Small intestine (tissue), 7 donors: Measurements from ENCODE around the gene THSD4. TPM values are rescaled to one million over a fixed set of nuclear protein-coding genes. Genes with fewer than 3 reads are reported as not detected.

Source experiments
- DNase-seq, 2 donors: peaks; one replicate each; pipeline versions ENCODE4 v3.0.0 to v3.0.0-alpha.2; 2013
- FAIRE-seq: peaks from 2 replicates; lab custom pipeline; 2012; peaks lifted over from hg19 to GRCh38; lab: Jason Lieb, UNC
- H3K27ac ChIP-seq, 3 donors: one replicate each; pipeline ENCODE4 v1.5.1; 2013; ENCODE audit warnings: low read length in 2 of 3, mild to moderate bottlenecking in 2 of 3, control low read depth in 1 of 3, inconsistent platforms in 1 of 3, low read depth in 1 of 3, moderate library complexity in 1 of 3
- H3K27me3 ChIP-seq, 3 donors: one replicate each; pipeline ENCODE4 v1.6.1; 2013; ENCODE audit warnings: low read length in 3 of 3, inconsistent platforms in 1 of 3; ENCODE audit not compliant: control insufficient read depth in 3 of 3, insufficient read depth in 3 of 3
- H3K36me3 ChIP-seq, 3 donors: one replicate each; pipeline ENCODE4 v1.6.1; 2013; ENCODE audit warnings: low read length in 3 of 3, inconsistent platforms in 1 of 3, low read depth in 1 of 3, mild to moderate bottlenecking in 1 of 3, moderate library complexity in 1 of 3; ENCODE audit not compliant: control insufficient read depth in 3 of 3, insufficient read depth in 2 of 3
- H3K4me1 ChIP-seq, 3 donors: one replicate each; pipeline ENCODE4 v1.6.1; 2013; ENCODE audit warnings: low read length in 2 of 3, inconsistent platforms in 1 of 3, low read depth in 1 of 3, mild to moderate bottlenecking in 1 of 3, moderate library complexity in 1 of 3; ENCODE audit not compliant: control insufficient read depth in 3 of 3, insufficient read depth in 2 of 3
- H3K4me3 ChIP-seq, 3 donors: one replicate each; pipeline ENCODE4 v1.5.1; 2013; ENCODE audit warnings: low read length in 3 of 3, control low read depth in 1 of 3, inconsistent platforms in 1 of 3, low read depth in 1 of 3, mild to moderate bottlenecking in 1 of 3, moderate library complexity in 1 of 3
- H3K9me3 ChIP-seq, 2 donors: one replicate each; pipeline ENCODE4 v1.6.1; 2013; ENCODE audit warnings: low read depth in 1 of 2, low read length in 1 of 2; ENCODE audit not compliant: control insufficient read depth in 2 of 2, insufficient read depth in 1 of 2
- WGBS, 3 donors: extraction: QIAGEN DNeasy Blood & Tissue Kit; methylation state at CpG; one replicate each; pipeline ENCODE4 v1.1.7; 2013; 5-methylcytosine and 5-hydroxymethylcytosine counted together
- polyA plus RNA-seq, 4 donors: library from polyadenylated mRNA; stranded (reverse) in 3 of 4; unstranded in 1 of 4; fragments of 200-250 nt in 3 of 4; fragments of 120-200 nt in 1 of 4; gene quantifications; one replicate each; pipeline versions ENCODE4 v1.2.1 to v1.2.3, GENCODE V29; 2013
- donor health status: healthy with polysubstance abuse.
- donor health status: control.
- donor health status: control.
- donor health status: Bipolar disorder and iron deficiency.
- donor health status: healthy.

Gene THSD4
- polyA plus RNA-seq, 4 donors, result 3.6 to 14.4 (median 9.7) TPM

DNA sequence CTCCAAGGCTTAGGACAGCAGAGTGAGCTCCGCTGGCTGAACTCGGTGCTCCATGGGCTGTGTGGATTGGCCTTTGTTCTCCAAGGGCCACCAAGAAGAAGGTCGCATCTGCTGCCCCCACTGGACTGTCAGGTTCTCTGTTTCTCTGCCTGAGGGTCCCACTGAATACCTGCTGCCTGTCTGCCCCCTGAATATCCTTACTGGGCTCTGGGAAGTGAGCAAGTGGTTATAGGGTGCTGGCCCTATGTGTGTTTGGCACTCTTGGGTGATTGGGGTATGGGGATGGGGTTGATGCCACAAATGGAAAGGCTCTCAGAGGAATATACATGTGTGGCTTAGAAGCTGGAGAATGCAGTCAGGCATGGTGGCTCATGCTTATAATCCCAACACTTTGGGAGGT lies 82.3 kb downstream of the THSD4 start:
- Histone ChIP-seq H3K9me3 (no peaks in the 10 kb centered on the region), H3K27ac (no peak overlapping the region), H3K27me3 (no peaks in the 10 kb centered on the region), H3K36me3 (no peaks in the 10 kb centered on the region), H3K4me3 (no peak overlapping the region), H3K4me1 (peaks cover 0 to 3% (median 0%) of the 10 kb centered on the region in 3 donors)
- 83 to 92% (median 87%) methylated on average over 3 of the region's 3 CpGs for WGBS, 3 donors
- DNase-seq (no peak), FAIRE-seq (no peak)

- no peak for FAIRE-seq
- H3K9me3 ChIP-seq, result no peaks in the 10 kb centered on the region
- H3K4me1 ChIP-seq, result peaks cover 0 to 3% (median 0%) of the 10 kb centered on the region in 3 donors
- no peaks in the 10 kb centered on the region for H3K36me3 ChIP-seq
- DNase-seq, result no peak
- H3K27me3 ChIP-seq, result no peaks in the 10 kb centered on the region
- H3K27ac ChIP-seq, result no peak overlapping the region
- WGBS, 3 donors, result 59 to 66% (median 66%) methylated on average over 3 of the region's 3 CpGs
- no peak overlapping the region for H3K4me3 ChIP-seq
Observed at GRCh38 chr15:71198846-71199245, 83.6 kb downstream of the THSD4 start.

DNA sequence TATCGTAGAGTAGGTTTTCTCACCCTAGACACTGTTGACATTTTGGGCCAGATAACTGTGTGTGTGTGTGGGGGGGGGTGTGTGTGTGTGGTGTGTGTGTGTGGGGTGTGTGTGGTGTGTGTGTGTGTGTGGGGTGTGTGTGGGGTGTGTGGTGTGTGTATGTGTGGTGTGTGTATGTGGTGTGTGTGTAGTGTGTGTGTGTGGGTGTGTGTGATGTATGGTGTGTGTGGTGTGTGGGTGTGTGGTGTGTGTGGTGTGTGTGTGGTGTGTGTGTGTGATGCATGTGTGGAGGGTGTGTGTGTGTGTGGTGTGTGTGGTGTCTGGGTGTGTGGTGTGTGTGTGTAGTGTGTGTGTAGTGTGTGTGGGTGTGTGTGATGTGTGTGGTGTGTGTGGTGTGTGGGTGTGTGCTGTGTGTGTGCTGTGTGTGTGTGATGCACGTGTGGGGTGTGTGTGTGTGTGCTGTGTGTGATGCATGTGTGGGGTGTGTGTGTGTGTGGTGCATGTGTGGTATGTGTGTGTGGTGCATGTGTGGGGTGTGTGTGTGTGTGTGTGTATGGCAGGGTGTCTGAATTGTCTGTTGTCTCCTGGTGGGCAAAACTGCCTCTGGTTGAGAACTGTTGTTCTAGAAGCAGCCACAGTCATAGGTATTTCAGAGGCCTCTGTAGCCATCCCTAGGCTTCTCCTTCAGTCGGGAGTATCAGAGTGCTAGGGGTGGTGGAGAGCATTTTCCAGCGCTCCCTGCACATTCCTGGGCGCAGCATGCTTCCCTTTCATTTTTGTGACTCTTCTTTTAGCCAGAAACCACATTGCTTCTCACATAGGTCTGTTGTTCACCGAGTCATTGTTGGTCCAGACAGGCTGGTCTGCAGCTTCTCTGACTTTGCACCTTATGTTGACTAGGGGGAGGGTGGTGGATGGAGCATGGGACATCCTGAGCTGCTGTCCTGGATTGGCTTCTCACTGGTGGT lies 84.4 kb downstream of the THSD4 start:
- Histone ChIP-seq H3K27me3 (no peaks in the 10 kb centered on the region), H3K9me3 (no peaks in the 10 kb centered on the region), H3K27ac (no peak overlapping the region), H3K4me1 (peaks cover 0 to 3% (median 0%) of the 10 kb centered on the region in 3 donors), H3K36me3 (no peaks in the 10 kb centered on the region), H3K4me3 (no peak overlapping the region)
- FAIRE-seq (no peak), DNase-seq (no peak)
- WGBS, 3 donors, result 72 to 87% (median 73%) methylated on average over 6 of the region's 6 CpGs

DNA sequence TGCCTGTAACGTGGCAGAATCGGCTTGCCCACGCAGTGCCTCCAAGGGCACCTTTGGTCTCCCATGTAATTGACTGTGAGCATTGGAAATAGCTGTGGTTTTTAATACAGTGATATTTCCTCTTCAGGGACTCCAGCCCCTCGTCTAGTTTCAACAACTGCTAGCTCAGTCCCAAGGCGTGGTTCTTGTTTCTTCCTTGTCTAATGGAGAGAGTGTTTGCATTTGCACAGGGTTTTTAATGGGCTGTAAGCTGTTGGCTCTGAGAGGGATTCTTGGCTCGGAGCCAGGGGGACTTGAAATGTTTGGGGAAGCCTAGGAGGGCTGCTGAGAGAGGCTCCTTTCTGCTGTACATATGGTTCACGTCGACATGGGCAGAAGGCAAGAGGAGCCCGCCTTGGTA lies 86.2 kb downstream of the THSD4 start:
- no peaks in the 10 kb centered on the region for H3K9me3 ChIP-seq
- no peak overlapping the region for H3K4me3 ChIP-seq
- no peaks in the 10 kb centered on the region for H3K36me3 ChIP-seq
- DNase-seq, result peak; percentile 7 to 46
- H3K27me3 ChIP-seq, result no peaks in the 10 kb centered on the region
- H3K4me1 ChIP-seq, result peaks cover 0 to 3% (median 0%) of the 10 kb centered on the region in 3 donors
- 59 to 71% (median 67%) methylated on average over 9 of the region's 9 CpGs for WGBS, 3 donors
- no peak for FAIRE-seq
- H3K27ac ChIP-seq, result peak overlapping the region in 1 of 3 donors; percentile 19

GRCh38 chr15:71202712-71203111 lies 87.4 kb downstream of the THSD4 start:
- H3K4me3 ChIP-seq, result no peak overlapping the region
- WGBS, 3 donors, result 77 to 87% (median 84%) methylated on average over 6 of the region's 6 CpGs
- FAIRE-seq, result no peak
- no peaks in the 10 kb centered on the region for H3K36me3 ChIP-seq
- H3K27ac ChIP-seq, result no peak overlapping the region
- no peaks in the 10 kb centered on the region for H3K9me3 ChIP-seq
- no peaks in the 10 kb centered on the region for H3K27me3 ChIP-seq
- peak in 1 of 2 donors; percentile 10 for DNase-seq
- peaks cover 0 to 3% (median 0%) of the 10 kb centered on the region in 3 donors for H3K4me1 ChIP-seq

DNA sequence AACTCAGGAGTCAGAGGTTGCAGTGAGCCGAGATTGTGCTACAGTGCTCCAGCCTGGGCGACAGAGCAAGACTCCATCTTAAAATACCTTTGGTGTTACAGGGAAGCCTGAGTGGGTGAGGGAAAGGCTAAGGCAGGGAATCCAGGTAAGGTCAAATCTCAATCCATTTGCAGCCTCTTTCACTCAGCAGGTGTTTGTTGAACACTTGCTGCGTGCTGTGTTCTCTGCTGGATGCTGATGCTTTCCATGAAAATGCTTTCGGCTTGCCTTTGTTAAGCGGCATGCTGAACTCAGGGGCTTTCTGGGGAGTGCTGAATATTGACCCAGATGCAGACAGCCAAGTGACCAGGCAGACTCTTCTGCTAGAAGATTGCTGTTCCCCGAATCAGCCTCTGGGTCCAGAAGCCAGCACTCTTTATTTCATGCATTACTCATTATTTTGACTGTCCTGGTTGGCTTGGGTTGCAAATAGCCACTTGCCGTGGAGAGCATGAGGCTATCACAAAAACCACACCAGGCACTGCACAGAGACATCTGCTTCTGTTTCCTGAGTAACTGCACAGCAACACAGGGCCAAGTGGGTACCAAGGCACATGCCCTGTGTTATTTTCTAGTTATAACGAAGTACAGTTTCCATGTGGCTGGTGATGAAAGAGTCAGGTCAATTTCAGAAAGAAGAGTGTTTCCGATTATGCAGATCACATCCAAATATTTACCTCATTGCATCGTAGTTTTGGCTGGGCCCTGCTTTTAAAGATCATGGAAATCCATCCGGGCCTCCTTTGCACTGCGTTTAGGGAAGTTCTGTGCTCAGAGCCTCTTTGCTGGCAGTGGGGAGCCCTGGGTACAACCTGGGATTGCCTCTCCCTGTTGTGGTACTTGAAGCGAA lies 88.6 kb downstream of the THSD4 start:
- FAIRE-seq (no peak), DNase-seq (no peak)
- WGBS, 3 donors, result 63 to 81% (median 69%) methylated on average over 13 of the region's 13 CpGs
- no peaks in the 10 kb centered on the region for H3K9me3 ChIP-seq
- H3K27ac ChIP-seq, result no peak overlapping the region
- no peaks in the 10 kb centered on the region for H3K36me3 ChIP-seq
- peaks cover 0 to 3% (median 0%) of the 10 kb centered on the region in 3 donors for H3K4me1 ChIP-seq
- no peaks in the 10 kb centered on the region for H3K27me3 ChIP-seq
- H3K4me3 ChIP-seq, result no peak overlapping the region

DNA sequence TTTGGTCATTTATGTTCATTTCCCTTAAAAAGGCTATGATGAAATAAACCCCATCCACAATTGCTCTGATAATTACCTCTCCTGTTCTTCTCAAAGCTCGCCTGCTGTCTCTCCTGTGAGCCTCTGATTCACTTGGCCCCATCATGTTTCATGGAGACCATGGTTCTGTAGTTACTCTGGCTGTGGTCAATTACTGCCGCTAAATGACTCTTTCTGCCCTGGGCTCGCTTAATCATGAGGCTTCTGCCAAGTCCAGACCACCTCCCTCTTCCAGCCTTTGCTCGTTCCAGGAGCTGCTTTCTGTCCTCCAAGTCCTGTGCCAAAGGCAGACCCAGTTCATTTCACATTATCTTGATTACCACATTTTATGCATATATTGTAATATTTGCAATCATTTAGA lies 91.9 kb downstream of the THSD4 start:
- no peaks in the 10 kb centered on the region for H3K27me3 ChIP-seq
- 84 to 86% (median 84%) methylated on average over 4 of the region's 4 CpGs for WGBS, 3 donors
- DNase-seq, result no peak
- FAIRE-seq, result no peak
- no peaks in the 10 kb centered on the region for H3K4me1 ChIP-seq
- no peaks in the 10 kb centered on the region for H3K36me3 ChIP-seq
- no peak overlapping the region for H3K4me3 ChIP-seq
- H3K9me3 ChIP-seq, result peaks cover 0 to 6% of the 10 kb centered on the region in 2 donors
- no peak overlapping the region for H3K27ac ChIP-seq

- 76 to 91% (median 85%) methylated on average over 4 of the region's 4 CpGs for WGBS, 3 donors
- Histone ChIP-seq H3K9me3 (peaks cover 0 to 14% of the 10 kb centered on the region in 2 donors), H3K27ac (no peak overlapping the region), H3K27me3 (peaks cover 0 to 2% (median 0%) of the 10 kb centered on the region in 3 donors), H3K4me1 (no peaks in the 10 kb centered on the region), H3K36me3 (peaks cover 0 to 3% (median 0%) of the 10 kb centered on the region in 3 donors), H3K4me3 (no peak overlapping the region)
- FAIRE-seq (no peak), DNase-seq (no peak)
Observed at GRCh38 chr15:71212146-71212545, 96.9 kb downstream of the THSD4 start.
